ENCODE data around the gene FMOD. TPM values are rescaled to one million over a fixed set of nuclear protein-coding genes. Genes with fewer than 3 reads are reported as not detected.

The FMOD gene
- total RNA-seq, 1 donor, result 0.86 TPM

DNA sequence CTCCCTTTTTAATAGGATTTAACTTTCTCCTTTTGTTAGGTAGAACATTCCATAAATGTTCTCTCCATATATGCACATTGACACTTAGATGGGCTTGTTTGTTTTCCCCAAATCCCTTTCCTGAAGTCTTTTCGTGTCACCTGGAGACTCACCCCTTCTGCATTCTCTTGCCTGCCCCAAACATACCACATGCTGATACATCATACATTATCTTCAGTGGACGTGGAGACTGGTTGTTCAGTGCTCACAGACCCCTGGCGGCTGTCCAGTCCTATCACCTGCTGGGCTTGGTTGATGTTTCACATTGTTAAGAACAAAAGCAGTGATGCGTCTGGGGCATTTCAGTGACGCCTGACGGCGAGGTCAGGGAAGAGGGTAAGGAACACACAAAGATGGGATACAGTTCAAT, 22.2 kb downstream of the FMOD start:
- H3K4me3 ChIP-seq (ENCODE audit: low read depth, low read length), result no peak overlapping the region
- TF ChIP-seq, protein P1, sequence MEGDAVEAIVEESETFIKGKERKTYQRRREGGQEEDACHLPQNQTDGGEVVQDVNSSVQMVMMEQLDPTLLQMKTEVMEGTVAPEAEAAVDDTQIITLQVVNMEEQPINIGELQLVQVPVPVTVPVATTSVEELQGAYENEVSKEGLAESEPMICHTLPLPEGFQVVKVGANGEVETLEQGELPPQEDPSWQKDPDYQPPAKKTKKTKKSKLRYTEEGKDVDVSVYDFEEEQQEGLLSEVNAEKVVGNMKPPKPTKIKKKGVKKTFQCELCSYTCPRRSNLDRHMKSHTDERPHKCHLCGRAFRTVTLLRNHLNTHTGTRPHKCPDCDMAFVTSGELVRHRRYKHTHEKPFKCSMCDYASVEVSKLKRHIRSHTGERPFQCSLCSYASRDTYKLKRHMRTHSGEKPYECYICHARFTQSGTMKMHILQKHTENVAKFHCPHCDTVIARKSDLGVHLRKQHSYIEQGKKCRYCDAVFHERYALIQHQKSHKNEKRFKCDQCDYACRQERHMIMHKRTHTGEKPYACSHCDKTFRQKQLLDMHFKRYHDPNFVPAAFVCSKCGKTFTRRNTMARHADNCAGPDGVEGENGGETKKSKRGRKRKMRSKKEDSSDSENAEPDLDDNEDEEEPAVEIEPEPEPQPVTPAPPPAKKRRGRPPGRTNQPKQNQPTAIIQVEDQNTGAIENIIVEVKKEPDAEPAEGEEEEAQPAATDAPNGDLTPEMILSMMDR (IDR thresholded peaks at IDR 0.05; ENCODE audit: insufficient read depth, low read depth, low read length), result no peak
- no peak for DNase-seq (ENCODE audit: low read depth)

DNA sequence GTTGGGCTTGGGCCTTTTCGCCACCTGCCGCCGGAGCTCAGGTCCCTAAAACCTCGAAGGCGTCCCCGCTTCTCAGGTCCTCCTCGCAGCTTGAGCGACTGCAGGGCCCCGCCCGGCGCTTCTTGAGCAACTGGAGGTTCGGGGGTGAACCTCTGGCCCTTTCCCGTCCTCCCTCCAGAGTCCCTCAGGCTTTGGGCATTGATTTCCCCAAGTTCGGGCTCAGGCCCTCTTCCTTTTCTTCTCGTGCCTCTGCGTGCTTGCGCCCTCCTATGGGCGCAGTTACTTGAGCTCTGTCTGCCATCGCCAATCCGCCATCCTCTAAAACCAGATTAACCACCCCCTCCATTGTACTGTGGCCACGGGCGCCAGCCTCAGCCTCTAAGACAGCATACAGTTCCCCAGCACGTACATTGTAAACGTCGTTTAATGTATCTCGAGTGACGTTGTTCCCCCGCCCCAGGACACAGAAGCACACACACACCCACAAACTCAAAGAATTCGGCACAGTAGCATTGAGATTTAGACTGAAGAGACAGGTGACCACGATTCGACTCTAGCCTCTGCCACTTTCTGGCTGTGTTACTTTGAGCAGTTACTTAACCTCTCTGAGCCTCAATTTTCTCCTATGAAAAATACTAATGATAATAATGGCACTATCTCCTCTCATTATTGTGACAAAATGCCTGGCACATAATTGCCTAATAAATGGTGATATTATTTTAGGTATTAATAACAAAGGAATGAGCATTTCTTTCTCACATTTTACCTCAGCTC, 23.1 kb downstream of the FMOD start:
- peak; percentile 58 for DNase-seq (ENCODE audit: low read depth)
- H3K4me3 ChIP-seq (ENCODE audit: low read depth, low read length), result peak overlapping the region; percentile 59
- TF ChIP-seq, protein P1 (IDR thresholded peaks at IDR 0.05; ENCODE audit: insufficient read depth, low read depth, low read length), result peak; percentile 46

DNA sequence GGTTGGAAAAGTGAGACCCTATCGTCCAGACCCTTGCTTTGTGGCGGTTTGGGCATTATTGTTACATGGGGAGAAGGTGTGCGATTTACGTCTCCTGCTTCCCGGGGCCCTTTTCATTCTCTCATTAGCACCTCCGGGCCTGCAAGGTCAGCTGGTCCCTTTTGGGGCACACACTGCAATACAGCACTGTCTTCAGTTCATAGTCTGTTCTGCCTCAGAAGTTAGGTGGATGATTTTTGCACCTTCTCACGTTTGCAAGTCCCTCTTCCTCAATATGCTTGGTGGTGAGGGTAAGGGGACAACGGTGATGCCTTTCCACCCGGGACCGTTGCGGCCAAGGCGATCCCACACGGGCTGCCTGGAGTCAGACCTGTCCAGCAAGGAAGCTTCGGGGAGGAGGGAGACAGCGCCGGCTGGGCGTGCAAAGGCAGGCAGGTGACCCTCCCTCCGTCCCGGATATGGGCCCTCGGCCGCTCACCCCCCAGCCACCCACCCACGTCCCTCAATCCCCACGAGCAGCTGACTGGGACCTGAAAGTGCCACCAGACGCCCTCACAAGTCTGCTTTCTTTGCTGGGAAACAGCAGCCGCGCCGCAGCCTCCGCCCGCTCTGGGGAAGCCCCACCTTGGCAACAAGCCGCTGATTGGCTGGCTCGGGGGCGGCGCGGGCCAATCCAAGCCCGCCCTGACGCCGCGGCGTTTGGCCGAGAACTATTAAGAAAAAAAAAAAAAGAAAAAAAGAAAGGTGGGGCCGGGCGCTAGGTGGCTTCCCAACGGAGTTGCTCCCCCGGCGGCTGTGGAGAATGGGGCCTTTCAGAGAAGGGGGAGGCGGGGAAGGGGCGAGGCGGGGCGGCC, 23.9 kb downstream of the FMOD start:
- peak; percentile 87 for DNase-seq (ENCODE audit: low read depth)
- TF ChIP-seq, protein P1 (IDR thresholded peaks at IDR 0.05; ENCODE audit: insufficient read depth, low read depth, low read length), result no peak
- H3K4me3 ChIP-seq (ENCODE audit: low read depth, low read length), result peak overlapping the region; percentile 59

DNA sequence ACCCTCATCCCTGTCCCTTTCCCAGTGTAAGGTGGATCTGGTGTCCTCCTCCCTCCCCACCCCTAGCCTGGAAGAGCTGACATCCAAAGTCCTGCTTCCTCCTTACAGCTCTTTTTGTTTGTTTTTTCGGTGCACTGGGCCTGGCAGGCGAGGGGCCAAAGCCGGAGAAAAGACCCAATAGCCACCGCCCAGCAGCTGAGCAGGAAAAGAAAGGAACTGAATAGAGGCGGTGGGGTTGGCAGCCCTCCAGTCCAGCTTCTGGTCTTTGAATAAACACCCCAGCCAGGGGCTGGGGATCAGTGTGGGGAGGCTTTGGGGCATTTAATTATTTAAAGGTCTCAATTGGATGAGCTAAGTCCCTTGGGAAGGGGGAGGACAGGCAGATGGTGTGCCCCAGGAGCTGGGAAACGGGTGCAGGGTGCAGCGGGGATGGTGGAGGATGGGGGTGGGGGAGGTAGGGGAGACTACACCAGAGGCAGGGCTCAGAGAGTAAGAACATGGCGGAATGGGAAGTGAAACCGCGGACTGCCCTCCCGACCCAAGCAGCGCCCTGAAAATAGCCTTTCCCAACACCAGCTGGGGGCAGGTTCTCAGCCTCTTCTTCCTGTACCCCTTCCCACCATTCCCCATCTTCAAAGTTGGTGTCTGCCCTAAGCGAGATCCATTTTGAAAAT, 25.4 kb downstream of the FMOD start:
- DNase-seq (ENCODE audit: low read depth), result no peak
- TF ChIP-seq, protein P1 (IDR thresholded peaks at IDR 0.05; ENCODE audit: insufficient read depth, low read depth, low read length), result no peak
- H3K4me3 ChIP-seq (ENCODE audit: low read depth, low read length), result no peak overlapping the region

DNA sequence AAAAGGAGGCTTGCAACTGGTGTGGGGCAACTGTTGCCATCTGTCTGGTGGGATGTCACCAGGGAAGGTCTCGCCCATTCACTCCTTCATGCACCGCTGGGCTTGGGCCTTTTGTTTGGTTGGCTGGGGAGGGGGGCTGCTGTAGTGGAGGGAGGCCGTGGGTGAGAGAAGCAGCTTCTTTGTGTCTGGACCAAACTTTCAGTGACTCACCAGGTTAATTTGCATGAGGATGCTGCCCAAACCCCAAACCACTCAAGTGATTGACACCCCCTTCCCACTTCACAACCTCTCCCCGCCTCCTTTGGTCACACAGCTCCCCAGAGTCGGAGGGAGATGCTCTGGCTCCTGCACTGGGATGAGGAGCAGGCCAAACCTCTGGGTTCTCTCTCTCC, 25.9 kb downstream of the FMOD start:
- no peak overlapping the region for H3K4me3 ChIP-seq (ENCODE audit: low read depth, low read length)
- TF ChIP-seq, protein P1 (IDR thresholded peaks at IDR 0.05; ENCODE audit: insufficient read depth, low read depth, low read length), result no peak
- no peak for DNase-seq (ENCODE audit: low read depth)

DNA sequence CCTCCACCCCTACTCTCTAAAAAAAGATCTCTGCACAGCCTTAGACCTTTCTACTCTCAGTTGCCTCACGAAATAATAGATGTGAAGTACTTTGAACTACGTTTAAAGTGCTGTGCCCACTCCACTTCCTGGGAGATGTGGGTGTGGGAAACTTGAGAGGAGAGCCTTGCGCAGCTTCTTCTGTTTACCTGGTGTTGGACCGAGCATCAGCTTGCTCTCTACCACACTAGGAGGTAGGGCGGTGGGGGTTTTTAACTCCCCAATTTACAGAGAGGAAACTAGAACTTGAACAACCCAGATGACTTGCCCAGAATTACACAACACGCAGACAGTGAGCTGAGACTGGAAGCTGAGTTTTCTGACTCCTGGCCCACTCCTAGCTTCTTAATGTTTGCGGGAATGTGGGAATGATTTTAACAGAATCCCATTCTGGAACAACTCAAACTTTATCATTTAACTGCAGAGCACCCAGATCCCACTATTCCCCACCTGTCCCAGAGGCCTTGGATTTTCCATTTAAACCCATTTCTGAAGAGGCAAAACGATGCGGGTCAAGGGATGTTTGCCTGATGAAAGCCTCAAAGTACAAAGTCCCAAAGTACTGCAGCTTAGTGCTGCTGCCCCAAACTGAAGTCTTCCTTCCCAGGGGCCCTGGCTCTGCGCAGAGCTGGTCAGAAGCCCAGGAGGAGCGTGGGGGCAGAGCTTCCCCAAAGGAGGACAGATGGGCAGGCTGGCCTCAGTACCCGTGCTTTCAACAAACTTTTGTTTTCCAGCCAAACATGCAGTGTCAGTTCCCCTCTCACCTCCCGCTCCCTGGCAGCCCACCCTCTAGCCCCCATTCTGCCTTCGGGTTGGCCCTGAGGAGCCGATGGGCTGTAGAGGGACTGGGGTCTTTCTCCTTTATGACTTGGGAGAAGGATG, 26.6 kb downstream of the FMOD start:
- H3K4me3 ChIP-seq (ENCODE audit: low read depth, low read length), result no peak overlapping the region
- no peak for DNase-seq (ENCODE audit: low read depth)
- TF ChIP-seq, protein P1 (IDR thresholded peaks at IDR 0.05; ENCODE audit: insufficient read depth, low read depth, low read length), result no peak
